Stimulated activated naive CD8-positive, alpha-beta T cell treated with anti-CD3 and anti-CD28 coated beads, Interleukin-15, Interleukin-2, amounts not matched to agents 100 U/mL and 50 U/mL, for 24 hours (primary cell): ENCODE measurements around the gene TAP2.

ENCODE experiments used
- ATAC-seq: fragments of 150-1000 bp; cut with Tn5 transposase; one replicate; pipeline ENCODE4 v1.10.0; 2021
- DNase-seq: peaks from one replicate; pipeline ENCODE4 v3.0.0; 2021

Gene TAP2

DNA sequence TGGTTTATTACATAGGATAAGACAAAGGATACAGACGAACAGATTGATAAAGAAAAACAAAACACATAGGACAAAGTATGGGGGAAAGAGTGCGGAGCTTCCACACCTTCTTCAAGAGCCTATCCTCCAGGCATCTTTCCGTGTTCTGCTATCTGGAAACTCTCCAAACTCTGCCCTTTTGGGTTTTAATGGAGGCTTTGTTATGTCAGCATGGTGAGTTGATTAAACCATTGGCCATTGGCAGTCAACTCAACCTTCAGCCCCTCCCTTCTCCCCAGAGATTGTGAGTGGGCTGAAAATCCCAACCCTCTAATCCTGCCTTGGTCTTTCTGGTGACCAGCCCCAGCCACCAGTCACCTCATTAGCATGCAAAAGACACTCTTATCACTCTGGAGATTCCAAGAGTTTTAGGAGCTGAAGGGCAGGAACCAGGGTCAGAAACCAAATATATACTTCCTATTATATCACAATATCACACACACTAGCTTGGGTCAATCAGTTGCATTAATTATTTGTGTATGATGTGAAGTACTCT lies 45.6 kb downstream of the TAP2 start:
- ATAC-seq (no peak), DNase-seq (no peak)

DNA sequence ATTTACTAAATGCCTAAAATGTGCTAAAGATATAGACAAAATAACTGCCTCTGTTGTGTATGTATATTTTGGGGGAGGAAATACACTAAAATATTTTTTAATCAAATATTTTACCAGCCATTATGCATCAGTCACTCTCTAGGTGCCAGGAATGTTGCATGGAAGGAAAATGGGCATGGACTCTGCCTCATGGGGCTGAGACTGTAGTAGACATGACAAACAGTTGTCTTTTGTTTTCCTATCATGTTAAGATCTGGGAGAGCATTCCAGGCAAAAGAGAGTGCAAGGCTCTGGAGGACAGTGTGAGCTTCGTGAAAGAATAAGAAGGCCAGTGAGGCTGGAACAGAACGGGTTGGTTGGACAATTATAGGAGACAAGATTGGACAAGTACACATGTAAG lies 48.2 kb downstream of the TAP2 start:
- no peak for DNase-seq
- ATAC-seq: no peak
